GM12878 (cell line): ENCODE measurements around the gene MARCHF6. TPM values are rescaled to one million over a fixed set of nuclear protein-coding genes. Genes with fewer than 3 reads are reported as not detected.

ENCODE experiments used
- ATAC-seq: fragments of 200-7000 bp; cut with Tn5 transposase; 3 replicates; pipeline ENCODE4 v1.9.1; 2020; ENCODE audit warnings: mild to moderate bottlenecking, moderate library complexity
- BruUV-seq: library from RNA; stranded (reverse); fragments of 400-500 nt; replicated peaks from 2 replicates; lab custom pipeline; 2021; lab: Mats Ljungman, UMichigan
- CTCF ChIA-PET: fragments of 300-600 bp; sonication (Branson Sonifier 250); formaldehyde crosslinking; extraction: SDS; loops from one replicate; lab custom pipeline; 2021; ENCODE audit warnings: inconsistent platforms; lab: Yijun Ruan, JAX
- POLR2A ChIA-PET: fragments of 350-600 bp; formaldehyde crosslinking; extraction: SDS; loops from one replicate; lab custom pipeline; 2021; ENCODE audit warnings: inconsistent platforms; lab: Charles Lee
- RAD21 ChIA-PET: fragments of 300-600 bp; sonication (Branson Sonifier 250); formaldehyde crosslinking; loops from one replicate; lab custom pipeline; 2023; ENCODE audit warnings: antibody characterized with exemption; ENCODE audit not compliant: unreplicated experiment; lab: Charles Lee
- SMC1A ChIA-PET: fragments of 300-600 bp; sonication (Branson Sonifier 250); formaldehyde crosslinking; loops from one replicate; lab custom pipeline; 2023; ENCODE audit not compliant: unreplicated experiment, uncharacterized antibody; lab: Charles Lee
- DNase-seq: peaks from one replicate; pipeline ENCODE4 v3.0.0-alpha.2; 2011; ENCODE audit warnings: low read depth, low spot score
- FAIRE-seq: peaks from 3 replicates; lab custom pipeline; 2011; peaks lifted over from hg19 to GRCh38; lab: Jason Lieb, UNC
- H2AFZ ChIP-seq: 2 replicates; pipeline ENCODE4 v1.6.0; 2011; ENCODE audit warnings: low read depth, low read length, control low read depth; ENCODE audit not compliant: control insufficient read depth
- H3K27ac ChIP-seq: 2 replicates; pipeline ENCODE4 v1.5.1; 2011; ENCODE audit warnings: control low read depth; ENCODE audit not compliant: control insufficient read depth, insufficient read depth
- H3K27me3 ChIP-seq, 2 experiments: replicated peaks in 1 of 2; 2 replicates each; pipeline versions ENCODE4 v1.6.0 to v1.6.1; 2011; ENCODE audit warnings: low read length in 1 of 2; ENCODE audit not compliant: control insufficient read depth in 2 of 2, insufficient read depth in 2 of 2
- H3K36me3 ChIP-seq, 2 experiments: 2 replicates each; pipeline ENCODE4 v1.5.1; 2011; ENCODE audit warnings: low read length in 1 of 2; ENCODE audit not compliant: control insufficient read depth in 2 of 2, insufficient read depth in 2 of 2
- H3K4me1 ChIP-seq: 2 replicates; pipeline ENCODE4 v1.6.1; 2011; ENCODE audit warnings: mild to moderate bottlenecking, low read length, moderate library complexity, mixed read lengths; ENCODE audit not compliant: control insufficient read depth, insufficient read depth
- H3K4me2 ChIP-seq: 2 replicates; pipeline ENCODE4 v1.6.0; 2011; ENCODE audit warnings: control low read depth; ENCODE audit not compliant: control insufficient read depth, insufficient read depth
- H3K4me3 ChIP-seq: fragments of 200-600 bp; sonication (generic); 2 replicates; pipeline ENCODE4 v1.5.1; 2016
- H3K79me2 ChIP-seq: 2 replicates; pipeline ENCODE4 v1.6.0; 2011; ENCODE audit warnings: low read length; ENCODE audit not compliant: control insufficient read depth, insufficient read depth
- H3K9ac ChIP-seq: 2 replicates; pipeline ENCODE4 v1.8.0; 2011; ENCODE audit warnings: low read length, control low read depth, mixed read lengths; ENCODE audit not compliant: control insufficient read depth, insufficient read depth
- H3K9me3 ChIP-seq: replicated peaks from 3 replicates; pipeline ENCODE4 v1.5.1; 2011; ENCODE audit warnings: mild to moderate bottlenecking, low read length; ENCODE audit not compliant: control insufficient read depth, insufficient read depth
- H4K20me1 ChIP-seq: 2 replicates; pipeline ENCODE4 v1.6.0; 2011; ENCODE audit not compliant: control insufficient read depth, insufficient read depth
- BMI1 ChIP-seq: fragments of 450-650 bp; IDR thresholded peaks from 2 replicates; pipeline ENCODE4 v1.6.1; 2016; ENCODE audit warnings: mild to moderate bottlenecking, moderate library complexity, borderline replicate concordance
- CBFB ChIP-seq: IDR thresholded peaks from 2 replicates; pipeline ENCODE4 v1.6.1; 2016; ENCODE audit warnings: antibody characterized with exemption, low read depth
- ESRRA ChIP-seq: IDR thresholded peaks from 2 replicates; pipeline ENCODE4 v1.6.1; 2012; ENCODE audit warnings: mild to moderate bottlenecking, low read length, improper control_type of control experiment
- HCFC1 ChIP-seq: fragments of 150-350 bp; IDR thresholded peaks from 2 replicates; pipeline ENCODE4 v1.6.1; 2014; ENCODE audit warnings: low read length
- IKZF1 ChIP-seq: fragments of 450-650 bp; conservative IDR thresholded peaks from 2 replicates; pipeline ENCODE4 v1.6.1; 2017; ENCODE audit warnings: antibody characterized with exemption, mild to moderate bottlenecking
- IRF5 ChIP-seq: fragments of 450-650 bp; IDR thresholded peaks from 2 replicates; pipeline ENCODE4 v1.6.1; 2017; ENCODE audit warnings: borderline replicate concordance
- KLF5 ChIP-seq: fragments of 450-650 bp; IDR thresholded peaks from 2 replicates; pipeline ENCODE4 v1.6.1; 2014; ENCODE audit warnings: mild to moderate bottlenecking; ENCODE audit not compliant: partially characterized antibody
- MAX ChIP-seq: IDR thresholded peaks from 2 replicates; pipeline ENCODE4 v1.6.1; 2012; ENCODE audit warnings: low read depth, low read length, improper control_type of control experiment
- NFYB ChIP-seq: IDR thresholded peaks from 2 replicates; pipeline ENCODE4 v1.6.1; 2011; ENCODE audit warnings: low read depth, mild to moderate bottlenecking, low read length, improper control_type of control experiment, moderate library complexity; ENCODE audit not compliant: insufficient read depth
- PKNOX1 ChIP-seq: fragments of 450-650 bp; IDR thresholded peaks from 2 replicates; pipeline ENCODE4 v1.6.1; 2016; ENCODE audit warnings: mild to moderate bottlenecking
- SPI1 ChIP-seq: IDR thresholded peaks from 2 replicates; pipeline ENCODE4 v1.6.1; 2011; ENCODE audit warnings: low read depth, mild to moderate bottlenecking, low read length, moderate library complexity, borderline replicate concordance; ENCODE audit not compliant: insufficient read depth
- STAT1 ChIP-seq: fragments of 450-650 bp; conservative IDR thresholded peaks from 2 replicates; pipeline ENCODE4 v1.6.1; 2014; ENCODE audit warnings: antibody characterized with exemption, mild to moderate bottlenecking
- ZNF274 ChIP-seq: IDR thresholded peaks from one replicate; pipeline ENCODE4 v1.8.0; 2011; ENCODE audit not compliant: insufficient read length, insufficient read depth
- ZNF592 ChIP-seq: fragments of 450-650 bp; IDR thresholded peaks from 2 replicates; pipeline ENCODE4 v1.6.1; 2017; ENCODE audit warnings: mild to moderate bottlenecking, moderate library complexity
- WGBS: methylation state at CpG from one replicate; pipeline ENCODE4 v1.1.6; 2016; ENCODE audit warnings: low lambda C conversion rate; ENCODE audit not compliant: insufficient replicate concordance, insufficient coverage; ENCODE audit errors: missing lambda C conversion rate; 5-methylcytosine and 5-hydroxymethylcytosine counted together
- in situ Hi-C: fragments of 300-500 bp; cut with MboI; formaldehyde crosslinking; loops from 9 replicates; pipeline ENCODE4 v1.14.3; 2018; ENCODE audit warnings: mixed read lengths
- intact Hi-C: fragments of 100-400 bp; cut with micrococcal nuclease; formaldehyde crosslinking; loops from one replicate; pipeline ENCODE4 v1.14.2; 2022; ENCODE audit not compliant: unreplicated experiment
- polyA plus RNA-seq, 11 experiments: library from polyadenylated mRNA; depleted of rRNA in 4 of 11; unstranded in 6 of 11; stranded (reverse) in 5 of 11; fragments of >200 nt; fragmentation: Nextera tagmentation in 4 of 11; fragmentation: Illumina TruSeq in 1 of 11; extraction: Ambion mirVana in 4 of 11; extraction: Trizol in 1 of 11; gene quantifications; 1 replicate in 1 of 11; 2 replicates in 10 of 11; pipeline versions ENCODE4 v1.2.1 to v1.2.3, GENCODE V29; 2011 to 2016; ENCODE audit warnings: inconsistent platforms in 2 of 11, missing spikeins in 2 of 11, low read depth in 1 of 11
- total RNA-seq, 4 experiments: library from RNA; depleted of rRNA in 3 of 4; stranded (reverse); fragments of >200 nt in 3 of 4; fragmentation: Illumina TruSeq in 1 of 4; extraction: Trizol in 1 of 4; gene quantifications; 2 replicates each; pipeline versions ENCODE4 v1.2.1 to v1.2.3, GENCODE V29; 2013 to 2021

The MARCHF6 gene
- total and polyA plus RNA-seq, 10 of the 15 experiments (the other 5 are each of a cell fraction or from before 2014, with no cell fraction given), result 39.1 to 172 (median 61.0) TPM

- TF ChIP-seq ZNF592 (no peak), SPI1 (no peak), IRF5 (no peak), BMI1 (no peak)
These were observed 5.2 kb upstream of the MARCHF6 start (continued) for GRCh38 chr5:10348258-10348657.

GRCh38 chr5:10351199-10351905 is 2.1 kb upstream of the MARCHF6 start:
- 93% methylated on average over 6 of the region's 6 CpGs for WGBS
- no peak for ATAC-seq
- in situ Hi-C loops, result no loop called here

More at GRCh38 chr5:10351199-10351905, 2.1 kb upstream of the MARCHF6 start:
- DNase-seq, result no peak
- Histone ChIP-seq H2AFZ (no peak overlapping the region), H3K9me3 (no peaks in the 10 kb centered on the region), H3K27ac (no peak overlapping the region), H3K4me3 (no peak overlapping the region), H3K36me3 (no peaks in the 10 kb centered on the region), H3K4me1 (peaks cover 3% of the 10 kb centered on the region; the same call in 1 of the 2 replicates), H4K20me1 (no peaks in the 10 kb centered on the region), H3K9ac (no peak overlapping the region), H3K4me2 (no peak overlapping the region; the same call in 1 of the 2 replicates), H3K27me3 (no peaks in the 10 kb centered on the region), H3K79me2 (peaks cover 38% of the 10 kb centered on the region)
- intact Hi-C loops, result loop anchor here (10.0 kb wide), 2 partner anchors 223 to 413 kb away; partner anchors contain the start of gene DAP
- ChIA-PET RAD21 (no interaction called here), CTCF (interaction anchor here (1.3 kb wide), 1 partner anchor 13 kb away, joined by 4 read pairs; no protein-coding TSS in a partner anchor), POLR2A (no interaction called here), SMC1A (no interaction called here)
- no peak for FAIRE-seq
- no peak for TF ChIP-seq NFYB
- no peak for TF ChIP-seq HCFC1
- TF ChIP-seq KLF5, result no peak
- TF ChIP-seq IKZF1, result no peak
- no peak for TF ChIP-seq ZNF274
- TF ChIP-seq PKNOX1, result no peak
- no peak for TF ChIP-seq CBFB
- TF ChIP-seq STAT1, result no peak
- no peak for TF ChIP-seq ESRRA
- TF ChIP-seq MAX, result no peak
- BruUV-seq, result no TSS peak
